Eye (tissue), 1 donor: ENCODE results near the gene GABRB2.
A peak's percentile ranks its signal among the peaks of the same experiment; 100 is the strongest.
"Not testable (repeated sequence)": the region's sequence is repeated elsewhere in the genome, so short reads cannot be mapped to it uniquely, and the experiment has no call there.

Experiments
- DNase-seq: peaks from one replicate; pipeline ENCODE4 v3.0.0-alpha.2; 2015

GABRB2 gene

GRCh38 chr5:161287436-161287835, 259.1 kb downstream of the GABRB2 start:
- DNase-seq, result no peak

- no peak for DNase-seq
Measured at GRCh38 chr5:161286066-161286655, 260.4 kb downstream of the GABRB2 start.

- DNase-seq, result no peak
Measured at GRCh38 chr5:161284445-161284844, 262.1 kb downstream of the GABRB2 start.

- no peak for DNase-seq
Measured at GRCh38 chr5:161283296-161283695, 263.2 kb downstream of the GABRB2 start.

GRCh38 chr5:161278739-161279660, 267.5 kb downstream of the GABRB2 start:
- no peak for DNase-seq

- no peak for DNase-seq
Measured at GRCh38 chr5:161277011-161277410, 269.5 kb downstream of the GABRB2 start.

GRCh38 chr5:161274951-161275350, 271.6 kb downstream of the GABRB2 start:
- DNase-seq, result no peak

- DNase-seq, result no peak
Measured at GRCh38 chr5:161273410-161273809, 273.1 kb downstream of the GABRB2 start.

GRCh38 chr5:161271816-161272215, 274.7 kb downstream of the GABRB2 start:
- no peak for DNase-seq

GRCh38 chr5:161269125-161269524, 277.4 kb downstream of the GABRB2 start:
- DNase-seq, result no peak

GRCh38 chr5:161266954-161267353, 279.6 kb downstream of the GABRB2 start:
- no peak for DNase-seq

GRCh38 chr5:161265006-161265405, 281.5 kb downstream of the GABRB2 start:
- DNase-seq, result no peak

GRCh38 chr5:161263191-161263590, 283.3 kb downstream of the GABRB2 start:
- peak; percentile 11 for DNase-seq

GRCh38 chr5:161261668-161262323, 284.7 kb downstream of the GABRB2 start:
- DNase-seq, result no peak

GRCh38 chr5:161258438-161258837, 288.1 kb downstream of the GABRB2 start:
- no peak for DNase-seq

- no peak for DNase-seq
Measured at GRCh38 chr5:161256957-161257356, 289.6 kb downstream of the GABRB2 start.

GRCh38 chr5:161252955-161253354, 293.6 kb downstream of the GABRB2 start:
- not testable (repeated sequence) for DNase-seq

- no peak for DNase-seq
Measured at GRCh38 chr5:161246749-161247148, 299.8 kb downstream of the GABRB2 start.

GRCh38 chr5:161245846-161246245, 300.7 kb downstream of the GABRB2 start:
- not testable (repeated sequence) for DNase-seq
